ENCODE data around the gene YWHAG.
"Not testable (repeated sequence)": the region's sequence is repeated elsewhere in the genome, so short reads cannot be mapped to it uniquely, and the experiment has no call there.

The YWHAG gene

DNA sequence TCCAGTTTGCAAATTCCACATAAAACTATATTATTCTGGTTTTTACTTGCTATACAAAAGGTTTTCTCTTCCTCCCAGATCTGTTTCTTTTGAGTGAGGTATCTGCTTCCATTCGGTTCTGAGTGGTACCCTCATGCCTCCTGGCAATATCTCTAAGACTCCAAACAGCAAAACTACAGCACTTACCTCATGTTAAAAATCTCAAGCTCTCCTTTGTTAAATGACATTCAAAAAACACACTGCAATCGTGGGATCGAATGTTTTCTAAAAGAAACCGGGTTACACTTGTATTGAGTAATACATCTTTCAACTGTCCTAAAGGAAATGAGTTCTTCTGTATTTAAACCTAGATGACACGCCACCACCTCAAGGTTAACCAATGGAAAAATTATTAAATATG is 11.1 kb downstream of the YWHAG start:
- no peak for DNase-seq (ENCODE audit: low spot score)

DNA sequence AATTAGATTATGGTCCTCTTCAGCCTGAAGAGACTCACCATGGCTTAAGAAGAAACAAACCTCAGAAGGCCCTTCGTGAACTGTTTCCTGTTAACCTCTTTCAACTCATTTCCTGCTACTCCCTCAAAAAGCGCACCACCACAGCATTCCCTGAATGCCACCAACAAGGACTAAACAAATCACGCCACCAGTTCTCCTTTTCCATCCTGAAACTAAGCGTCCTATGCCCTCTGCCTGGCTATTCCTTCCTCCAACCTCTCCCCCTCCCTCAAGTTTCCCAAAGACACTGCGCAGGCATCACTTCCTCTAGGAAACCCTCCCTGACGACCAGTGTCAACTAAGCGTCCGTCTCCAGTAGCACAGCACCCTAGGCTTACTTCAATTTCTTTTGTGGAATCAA is 12.0 kb downstream of the YWHAG start:
- DNase-seq (ENCODE audit: low spot score), result no peak

DNA sequence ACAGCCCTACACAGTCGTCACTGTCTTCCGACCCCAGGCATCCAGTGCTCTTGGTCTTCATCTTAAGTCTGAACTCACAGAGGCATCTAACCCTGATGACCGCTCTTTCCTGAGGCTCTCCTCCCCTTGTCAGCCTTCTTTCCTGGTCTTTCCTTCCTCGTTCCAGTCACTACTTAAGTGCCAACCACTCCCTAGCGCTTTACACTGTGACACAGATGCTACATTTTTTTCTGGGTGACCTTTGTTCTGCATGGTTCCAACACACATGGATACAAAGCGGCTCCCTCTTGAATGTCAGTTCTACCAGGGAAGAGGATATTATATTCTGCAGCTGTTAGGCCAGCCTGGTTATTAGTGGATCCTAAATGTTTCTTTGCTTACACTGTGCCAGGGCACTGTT is 12.7 kb downstream of the YWHAG start:
- no peak for DNase-seq (ENCODE audit: low spot score)

DNA sequence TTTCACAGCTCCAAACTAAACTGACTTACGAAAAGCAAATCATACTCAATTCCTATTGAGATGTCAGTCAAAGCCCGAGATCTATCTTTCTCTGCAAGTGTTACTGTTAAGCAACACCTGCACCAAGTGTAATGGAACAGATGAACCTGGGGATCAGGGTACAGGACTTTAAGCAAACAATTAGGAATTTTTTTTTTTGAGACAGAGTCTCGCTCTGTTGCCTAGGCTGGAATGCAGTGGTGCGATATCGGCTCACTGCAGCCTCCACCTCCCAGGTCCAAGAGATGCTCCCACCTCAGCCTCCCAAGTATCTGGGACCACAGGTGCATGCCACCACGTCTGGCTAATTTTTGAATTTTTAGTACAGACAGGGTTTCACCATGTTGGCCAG is 14.9 kb downstream of the YWHAG start:
- DNase-seq (ENCODE audit: low spot score), result no peak

DNA sequence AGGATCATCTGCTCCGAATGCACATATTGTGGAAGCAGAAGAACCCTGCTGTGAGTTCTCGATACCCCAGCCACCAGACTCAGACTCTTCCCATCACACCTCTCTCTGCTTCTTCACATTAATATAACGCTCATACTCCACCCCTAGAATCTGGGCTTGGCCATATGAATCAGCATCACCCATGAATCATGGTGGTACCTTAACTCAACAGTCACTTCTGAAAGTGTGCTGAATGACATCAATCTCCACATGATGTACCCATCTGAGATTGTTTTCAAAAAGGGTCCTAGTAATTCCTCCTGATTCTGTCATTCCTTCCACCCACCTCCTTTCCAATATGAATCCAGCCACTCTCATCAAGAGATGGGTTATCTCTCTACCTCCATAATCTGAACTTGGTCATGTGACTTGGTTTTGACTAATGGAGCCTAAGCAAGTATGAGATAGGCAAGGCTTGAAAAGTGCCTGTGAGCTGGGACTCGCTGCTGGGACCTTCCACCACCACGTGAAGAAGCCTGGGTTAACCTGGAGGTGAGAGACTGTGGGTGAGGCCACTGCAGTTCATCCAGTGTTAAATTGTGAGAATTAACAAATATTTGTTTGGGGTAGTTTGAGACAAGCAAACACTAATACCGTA is 15.4 kb downstream of the YWHAG start:
- DNase-seq (ENCODE audit: low spot score), result peak; percentile 51

DNA sequence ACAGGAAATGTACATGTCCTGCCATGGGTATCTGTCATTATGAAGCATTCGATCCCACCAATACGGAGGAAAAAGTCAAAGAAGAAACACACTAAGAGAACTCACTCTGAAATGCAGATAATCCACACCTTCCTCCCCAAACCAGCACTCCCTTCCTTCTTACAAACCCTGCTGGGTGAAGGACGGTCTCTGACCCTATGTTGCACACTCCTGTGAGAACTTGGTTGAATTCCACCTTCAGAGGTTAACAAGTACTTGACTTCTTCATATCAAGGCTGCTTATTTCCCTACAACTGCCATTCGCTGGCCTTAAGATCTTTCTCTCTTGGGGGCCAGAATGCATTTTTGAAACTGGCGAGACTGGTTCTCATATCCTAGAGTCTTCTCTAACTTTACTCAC is 16.6 kb downstream of the YWHAG start:
- DNase-seq (ENCODE audit: low spot score), result no peak

DNA sequence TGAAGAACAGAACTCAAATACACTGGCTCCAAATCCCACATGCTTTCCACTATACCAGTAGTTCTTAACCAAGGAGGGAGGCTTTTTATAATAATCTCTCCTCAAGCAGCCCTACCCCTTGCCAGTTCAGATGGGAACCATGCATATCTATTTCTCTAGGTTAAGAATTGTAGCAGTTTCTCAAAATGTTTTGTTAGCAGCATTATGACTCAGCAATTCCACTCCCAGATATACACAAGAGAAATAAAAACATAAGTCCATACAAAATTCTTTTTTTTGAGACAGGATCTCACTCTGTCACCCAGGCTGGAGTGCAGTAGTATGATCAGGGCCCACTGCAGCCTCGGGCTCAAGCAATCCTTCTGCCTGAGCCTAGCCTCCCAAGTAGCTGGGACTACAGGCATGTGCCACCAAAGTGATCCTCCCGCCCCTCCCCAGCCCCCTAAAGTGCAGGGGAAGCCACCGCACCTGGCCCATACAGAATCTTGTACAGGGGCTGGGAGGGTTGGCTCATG is 18.1 kb downstream of the YWHAG start:
- DNase-seq (ENCODE audit: low spot score), result no peak

- no peak for DNase-seq (ENCODE audit: low spot score)
These were observed 20.3 kb downstream of the YWHAG start for GRCh38 chr7:76338298-76339084.

DNA sequence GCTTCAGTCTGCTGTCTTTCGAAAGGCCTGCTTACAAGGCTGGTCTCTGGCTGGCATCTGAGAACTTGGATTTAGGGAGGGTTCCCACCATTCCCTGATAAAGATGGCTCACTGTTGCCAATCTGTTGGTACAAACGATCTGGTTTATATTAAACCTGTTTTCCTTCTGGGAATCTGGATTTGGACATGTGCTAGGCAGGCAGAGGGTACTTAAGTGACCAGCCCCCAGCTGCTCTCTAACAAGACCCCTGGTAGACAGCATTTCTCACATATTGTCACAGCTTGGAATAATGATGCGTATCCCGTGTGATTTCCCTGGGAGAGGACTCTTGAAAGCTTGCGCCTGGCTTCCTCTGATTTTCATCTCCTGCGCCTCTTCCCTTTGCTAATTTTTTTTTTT is 21.6 kb downstream of the YWHAG start:
- DNase-seq (ENCODE audit: low spot score), result no peak

- no peak for DNase-seq (ENCODE audit: low spot score)
These were observed 22.7 kb downstream of the YWHAG start for GRCh38 chr7:76336094-76336493.

GRCh38 chr7:76335417-76335816 is 23.4 kb downstream of the YWHAG start:
- not testable (repeated sequence) for DNase-seq (ENCODE audit: low spot score)

- no peak for DNase-seq (ENCODE audit: low spot score)
These were observed 24.3 kb downstream of the YWHAG start for GRCh38 chr7:76334320-76334967.

- DNase-seq (ENCODE audit: low spot score), result no peak
These were observed 25.2 kb downstream of the YWHAG start for GRCh38 chr7:76333511-76334101.

DNA sequence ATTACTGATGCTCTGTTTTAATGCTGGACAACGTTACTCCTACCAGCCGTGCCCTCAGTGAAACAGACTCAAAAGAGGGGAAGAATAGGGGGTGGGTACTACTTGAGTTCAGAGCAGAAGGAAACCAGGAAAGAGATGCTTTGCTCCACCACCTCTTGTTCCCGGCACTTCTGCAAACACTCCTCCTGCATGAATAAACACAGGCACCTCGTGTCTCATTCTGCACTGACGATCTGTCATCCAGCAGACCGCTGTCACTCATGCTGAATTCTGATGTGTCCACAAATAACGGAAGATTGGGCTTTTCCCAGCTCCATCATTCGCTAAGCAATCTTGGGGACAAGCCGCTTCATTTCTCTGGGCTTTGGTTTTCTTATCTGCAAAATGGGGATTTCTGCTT is 26.7 kb downstream of the YWHAG start:
- no peak for DNase-seq (ENCODE audit: low spot score)

- no peak for DNase-seq (ENCODE audit: low spot score)
These were observed 28.1 kb downstream of the YWHAG start for GRCh38 chr7:76330673-76331072.

- no peak for DNase-seq (ENCODE audit: low spot score)
These were observed 28.5 kb downstream of the YWHAG start for GRCh38 chr7:76330261-76330660.

DNA sequence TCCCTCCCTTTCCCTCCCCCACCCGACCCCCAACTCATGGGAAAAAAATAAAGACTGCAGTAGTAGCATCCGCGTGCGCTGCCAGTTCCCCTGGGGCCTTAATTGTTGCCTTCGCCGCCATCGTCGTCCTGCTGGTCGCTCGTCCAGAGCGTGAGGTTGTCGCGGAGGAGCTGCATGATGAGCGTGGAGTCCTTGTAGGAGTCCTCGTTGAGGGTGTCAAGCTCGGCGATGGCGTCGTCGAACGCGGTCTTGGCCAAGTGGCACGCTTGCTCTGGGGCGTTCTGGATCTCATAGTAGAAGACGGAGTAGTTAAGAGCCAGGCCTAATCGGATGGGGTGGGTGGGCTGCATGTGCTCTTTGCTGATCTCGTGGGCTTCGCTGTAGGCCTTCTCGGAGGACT is 29.3 kb downstream of the YWHAG start:
- DNase-seq (ENCODE audit: low spot score), result no peak

GRCh38 chr7:76328389-76328788 is 30.4 kb downstream of the YWHAG start:
- DNase-seq (ENCODE audit: low spot score), result no peak

DNA sequence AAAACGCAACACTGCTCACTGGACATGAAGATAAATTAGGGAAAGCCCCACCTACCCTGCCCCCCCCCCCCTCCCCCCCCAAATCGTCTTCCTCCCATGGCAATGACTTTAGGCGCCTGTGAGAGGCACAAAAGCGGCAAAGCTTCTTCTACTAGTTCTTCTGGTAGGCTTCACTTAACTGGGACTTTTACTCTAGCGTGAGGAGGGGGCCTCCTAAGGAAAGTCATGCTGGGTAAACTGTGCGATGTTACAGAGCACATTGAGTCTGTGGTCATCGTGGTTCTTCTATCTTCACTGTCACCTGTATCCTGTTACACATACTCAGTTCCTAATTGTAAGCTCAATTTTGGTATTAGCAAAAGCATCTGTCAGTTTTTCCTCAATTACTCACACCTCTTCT is 31.2 kb downstream of the YWHAG start:
- no peak for DNase-seq (ENCODE audit: low spot score)

DNA sequence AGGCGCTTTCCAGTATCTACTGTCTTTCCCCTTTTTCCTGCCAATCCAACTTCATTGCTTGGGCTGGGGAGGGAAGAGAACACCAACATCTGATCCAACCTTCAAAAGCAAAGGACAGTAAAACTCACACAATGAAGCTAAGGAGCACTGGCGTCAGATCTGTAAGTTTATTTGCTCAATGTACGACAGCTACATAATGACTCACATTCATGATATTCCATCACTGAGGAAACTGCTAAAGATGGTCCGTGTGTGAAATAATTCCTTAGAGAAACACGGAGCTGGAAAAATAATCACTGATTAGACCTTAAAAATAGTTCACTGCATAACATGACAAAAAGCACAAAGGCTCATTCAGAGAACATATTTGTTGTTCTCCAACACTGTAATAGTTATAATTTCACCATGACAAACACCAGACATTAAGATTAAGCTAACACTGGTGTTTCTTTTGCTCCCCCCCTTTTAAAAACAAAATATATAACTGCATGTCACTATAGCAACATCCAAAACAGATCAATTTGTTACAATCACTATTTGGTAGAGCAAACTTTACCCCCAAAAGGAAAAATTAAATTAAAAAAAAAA is 32.1 kb downstream of the YWHAG start:
- no peak for DNase-seq (ENCODE audit: low spot score)

DNA sequence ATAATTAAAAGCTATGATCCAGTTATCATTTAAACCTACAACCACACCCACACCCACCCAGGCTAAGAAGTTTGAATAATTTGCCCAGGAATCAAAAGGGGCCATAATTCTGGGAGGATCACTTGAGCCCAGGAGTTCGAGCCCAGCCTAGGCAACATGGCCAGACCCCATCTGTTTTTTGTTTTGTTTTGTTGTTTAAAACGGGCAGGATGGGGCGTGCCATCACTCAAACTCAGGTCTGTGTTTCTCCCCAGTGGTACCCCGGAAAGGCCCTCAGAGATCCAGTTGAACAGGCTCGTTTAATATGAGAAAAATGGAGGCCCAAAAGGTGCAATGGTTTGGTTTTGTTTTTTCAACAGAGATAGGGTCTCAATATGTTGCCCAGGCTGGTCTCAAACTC is 33.0 kb downstream of the YWHAG start:
- DNase-seq (ENCODE audit: low spot score), result no peak

DNA sequence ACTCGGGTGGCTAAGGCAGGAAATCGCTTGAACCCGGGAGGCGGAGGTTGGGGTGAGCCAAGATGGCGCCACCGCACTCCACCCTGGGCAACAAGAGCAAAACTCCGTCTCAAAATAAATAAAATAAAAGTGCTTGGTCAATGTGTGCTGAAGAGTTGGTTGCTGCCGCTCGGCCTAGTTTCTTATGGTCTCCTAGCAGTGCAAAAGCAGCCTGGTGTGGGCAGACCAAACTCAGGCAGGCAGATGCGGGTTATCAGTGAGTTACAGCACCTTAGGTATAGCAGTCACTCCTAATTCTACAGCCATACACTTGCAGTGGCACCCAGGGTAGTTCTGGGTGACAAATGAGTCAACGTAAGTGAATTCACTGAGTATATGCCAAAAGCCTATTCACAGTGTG is 33.7 kb downstream of the YWHAG start:
- no peak for DNase-seq (ENCODE audit: low spot score)

Measured in activated CD4-positive, alpha-beta T cell treated with anti-CD3 and anti-CD28 coated beads, Interleukin-2, Interleukin-4, amounts not matched to agents 100 ng/mL and 50 ng/mL, durations not matched to agents 16 hours and 8 hours (primary cell).